ENCODE data around the gene MARK3.

- TF ChIP-seq FOXM1 (IDR thresholded peaks at IDR 0.05; ENCODE audit: low read depth, low read length) = no peak
- no peak for TF ChIP-seq USF1 (IDR thresholded peaks at IDR 0.05; ENCODE audit: borderline replicate concordance, extremely low read length, insufficient read depth, low read depth, low read length)
- no peak for TF ChIP-seq PKNOX1 (IDR thresholded peaks at IDR 0.05)
- TF ChIP-seq SUZ12 (IDR thresholded peaks at IDR 0.05; ENCODE audit: unreplicated experiment) = no peak
Observed at GRCh38 chr14:103370087-103370486, 15.1 kb upstream of the MARK3 start.

Measured in GM12878 (cell line).